ENCODE measurements around the gene CDK8.
"Not testable (repeated sequence)": the region's sequence is repeated elsewhere in the genome, so short reads cannot be mapped to it uniquely, and the experiment has no call there.

CDK8 gene

DNA sequence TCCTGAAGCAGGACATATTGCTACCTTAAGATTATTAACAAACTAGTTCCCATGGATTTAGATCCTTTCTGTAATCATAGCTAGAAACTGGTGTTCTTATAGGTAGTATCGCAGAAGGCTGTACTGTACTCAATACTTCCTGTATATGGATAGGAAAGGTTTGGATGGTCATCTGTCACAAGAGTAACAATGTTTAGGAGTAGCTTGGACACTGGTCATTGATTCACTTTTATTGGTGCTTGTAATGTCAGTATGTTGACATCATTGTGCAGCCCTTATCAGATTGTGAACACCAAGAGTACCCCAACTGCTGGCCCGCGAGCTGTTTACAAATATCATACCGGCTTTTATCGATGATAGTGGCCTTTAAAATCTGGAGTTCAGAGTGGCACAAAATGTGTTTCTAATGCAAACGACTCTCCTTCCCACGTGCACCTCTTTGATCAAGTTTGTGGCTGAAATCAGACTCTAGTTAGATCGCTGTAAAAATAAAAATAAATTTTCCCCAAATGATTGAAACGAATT lies 605 bp upstream of the CDK8 start:
- no peak for DNase-seq (ENCODE audit: low spot score)

- peak; percentile 60 for DNase-seq (ENCODE audit: low spot score)
Measured at GRCh38 chr13:26254583-26255111, 718 bp downstream of the CDK8 start.

GRCh38 chr13:26255115-26255514 lies 1.2 kb downstream of the CDK8 start:
- DNase-seq (ENCODE audit: low spot score): no peak

DNA sequence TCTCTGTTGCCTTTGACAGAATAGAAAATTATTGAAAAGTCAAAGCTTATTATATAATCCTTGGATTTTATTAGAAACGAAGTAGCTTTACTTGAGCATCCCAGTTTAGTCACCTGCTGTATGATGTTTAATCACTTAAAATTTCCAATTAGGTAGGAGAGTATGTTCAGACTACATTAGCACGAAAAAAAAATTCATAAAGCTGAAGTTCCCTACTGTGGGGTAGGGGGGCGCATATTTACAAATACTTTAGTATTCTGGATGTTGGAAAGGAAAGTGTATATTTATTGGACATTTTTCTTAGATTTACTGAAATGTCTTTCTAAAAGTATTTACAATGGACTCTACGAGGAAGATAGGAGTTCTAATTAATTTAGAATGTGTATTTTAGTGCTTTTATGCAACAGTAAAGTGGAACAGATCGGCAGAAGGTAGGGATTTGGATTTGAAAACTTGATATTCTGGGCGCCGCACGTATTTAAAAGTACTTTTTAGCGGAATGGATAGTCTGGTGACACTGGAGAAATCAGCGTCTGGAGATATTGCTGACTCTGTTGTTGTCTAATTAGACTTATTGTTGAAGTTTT lies 1.9 kb downstream of the CDK8 start:
- DNase-seq (ENCODE audit: low spot score): peak; percentile 27

GRCh38 chr13:26257049-26257448 lies 3.1 kb downstream of the CDK8 start:
- no peak for DNase-seq (ENCODE audit: low spot score)

DNA sequence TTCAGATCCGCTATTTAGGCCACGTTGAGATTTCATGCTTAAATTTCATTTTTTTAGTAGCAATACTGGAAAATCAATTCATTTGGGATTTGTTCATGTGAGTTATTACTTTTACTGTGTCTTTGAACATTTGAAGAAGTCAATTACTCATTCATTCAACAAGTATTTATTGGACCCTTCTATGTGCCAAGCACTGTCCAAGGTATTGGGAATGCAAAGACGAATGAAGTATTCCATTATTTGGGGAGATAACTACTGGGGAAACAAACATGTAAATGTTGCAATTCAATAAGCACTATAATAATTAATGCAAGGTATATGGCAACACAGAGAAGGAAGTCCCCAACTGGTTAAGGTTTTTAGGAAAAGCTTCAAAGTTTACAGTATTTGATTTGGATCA lies 5.7 kb downstream of the CDK8 start:
- no peak for DNase-seq (ENCODE audit: low spot score)

- DNase-seq (ENCODE audit: low spot score): no peak
Measured at GRCh38 chr13:26262156-26262555, 8.2 kb downstream of the CDK8 start.

DNA sequence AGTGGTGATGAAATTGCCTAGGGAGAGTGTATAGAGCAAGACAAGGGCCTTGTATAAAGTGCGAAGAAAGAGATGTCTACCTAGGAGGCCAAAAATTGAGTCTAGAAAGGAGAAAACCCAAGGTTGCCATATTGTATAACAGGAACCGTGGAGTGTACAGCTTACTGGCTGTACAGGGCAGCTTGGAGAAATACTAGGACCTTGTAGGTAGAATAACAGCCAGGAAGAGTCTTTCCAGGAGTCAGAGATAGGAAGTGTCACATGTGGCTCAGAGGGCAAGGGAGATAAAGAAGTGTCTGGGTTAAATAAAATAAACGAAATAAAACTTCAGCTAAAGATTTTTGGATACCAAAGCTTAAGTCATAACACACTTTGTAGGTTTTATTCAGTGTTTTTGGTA lies 12.4 kb downstream of the CDK8 start:
- DNase-seq (ENCODE audit: low spot score): no peak

GRCh38 chr13:26270707-26271106 lies 16.8 kb downstream of the CDK8 start:
- no peak for DNase-seq (ENCODE audit: low spot score)

DNA sequence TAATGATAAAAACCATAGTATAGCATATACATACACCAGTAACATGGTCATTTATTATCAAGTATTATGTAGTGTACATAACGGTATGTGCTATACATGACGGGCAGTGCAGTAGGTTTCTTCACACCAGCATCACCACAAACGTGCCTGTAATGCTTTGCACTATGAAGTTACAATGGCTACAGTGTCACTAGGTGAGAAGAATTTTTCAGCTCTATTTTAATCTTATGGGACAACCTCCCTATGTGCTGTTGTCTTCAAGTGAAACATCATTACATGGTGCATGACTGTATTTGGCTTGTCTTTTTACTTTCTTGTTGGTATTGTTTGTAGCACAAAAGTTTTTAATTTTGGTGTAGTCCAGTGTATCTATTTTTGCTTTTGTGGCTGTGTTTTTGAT lies 18.7 kb downstream of the CDK8 start:
- no peak for DNase-seq (ENCODE audit: low spot score)

DNA sequence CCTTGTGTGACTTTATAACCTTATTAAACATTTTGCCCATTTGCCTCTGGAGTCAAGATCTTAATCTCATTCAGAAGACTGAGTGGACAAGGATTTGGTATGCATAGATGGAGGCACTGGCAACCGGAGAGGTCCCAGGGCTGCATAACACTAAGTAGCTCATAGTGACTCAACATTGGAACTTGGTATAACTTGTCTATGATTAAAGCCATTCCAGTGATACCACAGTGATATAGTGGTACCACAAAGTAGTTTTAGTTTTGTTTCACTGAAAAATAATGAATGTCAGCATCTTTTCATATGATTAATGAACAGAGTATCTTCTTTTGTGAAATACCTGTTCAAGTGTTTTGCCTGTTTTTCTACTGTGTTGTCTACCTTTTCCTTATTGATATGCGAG lies 26.4 kb downstream of the CDK8 start:
- DNase-seq (ENCODE audit: low spot score): no peak

- DNase-seq (ENCODE audit: low spot score): no peak
Measured at GRCh38 chr13:26280822-26281221, 26.9 kb downstream of the CDK8 start.

DNA sequence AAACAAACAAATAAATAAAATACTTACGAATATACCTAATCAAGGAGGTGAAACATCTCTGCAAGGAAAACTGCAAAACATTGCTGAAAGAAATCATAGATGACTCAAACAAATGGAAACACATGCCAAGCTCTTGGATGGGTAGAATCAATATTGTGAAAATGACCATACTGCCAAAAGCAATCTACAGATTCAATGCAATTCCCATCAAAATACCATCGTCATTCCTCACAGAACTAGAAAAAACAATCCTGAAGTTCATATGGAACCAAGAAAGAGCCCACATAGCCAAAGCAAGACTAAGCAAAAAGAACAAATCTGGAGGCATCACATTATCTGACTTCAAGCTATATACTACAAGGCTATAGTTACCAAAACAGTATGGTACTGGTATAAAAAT lies 32.0 kb downstream of the CDK8 start:
- DNase-seq (ENCODE audit: low spot score): not testable (repeated sequence)

GRCh38 chr13:26288838-26289237 lies 34.9 kb downstream of the CDK8 start:
- not testable (repeated sequence) for DNase-seq (ENCODE audit: low spot score)

- no peak for DNase-seq (ENCODE audit: low spot score)
Measured at GRCh38 chr13:26295812-26296211, 41.9 kb downstream of the CDK8 start.

DNA sequence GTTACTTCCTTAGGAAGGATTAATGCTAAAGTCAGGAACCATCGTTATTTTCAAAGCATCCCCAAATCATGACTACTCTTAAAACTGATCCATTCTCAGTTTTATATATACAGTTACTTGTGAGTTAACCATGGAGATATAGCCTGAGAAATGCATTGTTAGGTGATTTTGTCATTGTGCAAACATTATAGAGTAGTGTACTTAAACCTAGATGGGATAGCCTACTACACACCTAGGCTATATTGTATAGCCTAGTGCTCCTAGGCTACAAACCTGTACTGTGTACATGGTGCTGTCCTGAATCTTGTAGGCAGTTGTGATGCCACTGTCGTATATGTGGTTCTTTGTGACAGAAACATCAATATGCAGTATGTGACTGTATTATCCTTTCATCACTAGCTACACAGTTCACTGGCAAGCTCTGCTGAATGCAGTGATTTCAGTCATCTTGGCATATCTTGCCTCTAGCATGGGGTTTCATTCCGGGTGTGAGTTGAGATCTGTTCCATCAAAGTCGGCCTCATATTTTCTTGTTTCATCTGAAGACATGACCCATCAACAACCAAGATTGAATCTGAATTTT lies 45.3 kb downstream of the CDK8 start:
- no peak for DNase-seq (ENCODE audit: low spot score)

- DNase-seq (ENCODE audit: low spot score): no peak
Measured at GRCh38 chr13:26300140-26300539, 46.2 kb downstream of the CDK8 start.

DNA sequence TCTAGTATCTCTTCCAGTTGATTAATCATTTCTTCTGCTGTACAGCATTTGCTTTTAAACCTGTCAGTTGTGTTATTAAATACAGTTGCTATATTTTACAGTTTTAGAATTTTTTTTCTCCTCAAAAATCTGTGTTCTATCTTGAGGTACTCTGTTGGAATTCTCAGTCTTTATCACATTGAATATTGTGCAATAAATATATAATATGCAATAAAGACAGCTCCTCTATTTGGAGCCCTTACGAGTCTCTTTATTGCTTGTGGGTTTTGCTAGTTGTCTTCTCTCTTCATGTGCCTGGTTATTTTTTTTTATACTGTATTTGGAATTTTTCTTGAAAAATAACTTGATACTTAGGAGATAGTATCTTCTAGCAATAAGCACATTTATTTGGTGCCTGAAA lies 51.7 kb downstream of the CDK8 start:
- no peak for DNase-seq (ENCODE audit: low spot score)

- DNase-seq (ENCODE audit: low spot score): no peak
Measured at GRCh38 chr13:26307701-26308100, 53.8 kb downstream of the CDK8 start.

GRCh38 chr13:26308250-26308649 lies 54.3 kb downstream of the CDK8 start:
- DNase-seq (ENCODE audit: low spot score): no peak

- DNase-seq (ENCODE audit: low spot score): no peak
Measured at GRCh38 chr13:26308836-26309235, 54.9 kb downstream of the CDK8 start.

DNA sequence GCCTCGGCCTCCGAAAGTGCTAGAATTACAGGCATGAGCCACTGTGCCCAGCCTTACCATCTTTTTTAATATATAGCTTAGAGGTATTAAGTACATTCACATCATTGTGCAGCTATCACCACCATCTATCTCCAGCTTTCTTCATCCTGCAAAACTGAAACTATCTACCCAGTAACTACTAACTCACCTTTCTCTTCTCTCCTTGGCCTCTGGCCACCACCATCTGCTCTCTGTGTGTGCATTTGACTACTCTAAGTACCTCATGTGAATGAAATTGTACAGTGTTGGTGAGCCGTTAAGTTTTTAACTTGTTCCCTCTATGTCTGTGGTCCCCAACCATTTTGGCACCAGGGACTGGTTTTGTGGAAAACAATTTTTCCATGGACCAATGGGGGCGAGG lies 56.1 kb downstream of the CDK8 start:
- no peak for DNase-seq (ENCODE audit: low spot score)

GRCh38 chr13:26310470-26310869 lies 56.5 kb downstream of the CDK8 start:
- no peak for DNase-seq (ENCODE audit: low spot score)

- not testable (repeated sequence) for DNase-seq (ENCODE audit: low spot score)
Measured at GRCh38 chr13:26312019-26312418, 58.1 kb downstream of the CDK8 start.
